Cerebellar cortex (tissue), 1 donor: ENCODE measurements around the gene SEPTIN1.
"Not testable (repeated sequence)": the region's sequence is repeated elsewhere in the genome, so short reads cannot be mapped to it uniquely, and the experiment has no call there.

Source experiments
- DNase-seq: peaks from one replicate; pipeline ENCODE4 v3.0.0-alpha.2; 2015; ENCODE audit warnings: low spot score

Gene SEPTIN1

DNA sequence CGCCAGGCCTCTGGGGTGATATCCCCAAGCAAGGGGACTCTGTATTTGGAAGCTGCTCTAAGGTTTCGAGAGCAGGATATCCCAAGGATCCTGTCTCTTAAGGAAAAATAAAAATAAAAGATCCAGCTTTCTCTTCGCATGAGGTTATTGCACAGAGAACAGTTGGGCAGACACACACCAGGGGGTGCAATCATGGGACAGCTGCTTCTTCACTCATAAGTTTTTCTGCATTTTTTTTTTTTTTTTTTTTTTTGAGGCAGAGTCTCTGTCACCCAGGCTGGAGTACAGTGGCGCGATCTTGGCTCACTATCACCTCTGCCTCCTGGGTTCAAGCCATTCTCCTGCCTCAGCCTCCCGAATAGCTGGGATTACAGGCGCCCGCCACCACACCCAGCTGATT is 40.4 kb downstream of the SEPTIN1 start:
- not testable (repeated sequence) for DNase-seq

DNA sequence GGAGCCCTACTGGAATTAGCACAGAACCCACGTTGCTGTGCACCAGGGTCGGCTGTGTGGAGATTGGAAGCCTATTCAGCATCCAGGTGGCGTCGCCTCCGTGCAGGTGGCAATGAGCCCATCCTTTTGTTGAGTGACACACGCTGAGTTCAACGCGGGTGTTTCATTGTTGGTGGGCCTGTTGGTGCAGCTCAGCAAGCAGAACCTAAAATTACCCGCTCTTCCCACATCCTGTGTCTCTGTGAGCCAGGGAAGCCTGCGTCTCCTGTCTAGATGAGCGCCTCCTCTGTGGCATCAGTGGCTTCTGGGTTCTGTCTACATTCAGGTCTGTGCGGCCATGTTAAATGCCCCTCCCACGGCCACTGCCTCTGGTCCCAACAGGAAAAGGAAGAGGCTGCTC is 41.7 kb downstream of the SEPTIN1 start:
- no peak for DNase-seq

DNA sequence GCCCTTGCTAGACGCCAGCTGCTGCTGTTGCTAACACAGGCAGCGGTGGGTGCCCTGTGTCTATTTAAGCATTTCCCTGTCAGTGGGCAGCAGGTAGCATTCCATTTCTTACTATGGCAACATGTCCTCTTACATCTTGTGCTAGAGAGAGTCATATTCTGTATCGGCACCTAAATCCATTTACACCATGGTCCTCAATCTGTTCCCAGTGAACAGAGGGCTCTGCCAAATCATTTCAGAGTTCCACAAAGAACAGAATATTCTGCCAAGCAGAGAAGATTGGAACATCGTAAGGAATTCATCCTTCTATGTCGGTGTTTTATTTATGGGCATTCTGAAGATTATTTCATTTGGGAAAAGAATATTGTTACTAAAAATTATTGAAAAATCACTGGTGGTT is 43.6 kb downstream of the SEPTIN1 start:
- not testable (repeated sequence) for DNase-seq

DNA sequence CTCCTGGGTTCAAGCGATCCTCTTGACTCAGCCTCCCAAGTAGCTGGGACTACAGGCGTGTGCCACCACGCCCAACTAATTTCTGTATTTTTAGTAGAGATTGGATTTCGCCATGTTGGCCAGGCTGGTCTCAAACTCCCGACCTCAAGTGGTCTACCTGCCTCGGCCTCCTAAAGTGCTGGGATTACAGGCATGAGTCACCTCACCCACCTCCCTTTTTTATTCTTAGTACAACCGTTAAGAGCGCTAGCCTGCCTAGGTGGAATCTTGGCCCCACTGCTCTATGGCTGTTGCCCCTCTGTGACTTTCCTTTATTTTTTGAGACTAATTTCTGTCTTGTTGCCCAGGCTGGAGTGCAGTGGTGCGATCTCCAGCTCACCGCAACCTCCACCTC is 44.4 kb downstream of the SEPTIN1 start:
- DNase-seq, result not testable (repeated sequence)

DNA sequence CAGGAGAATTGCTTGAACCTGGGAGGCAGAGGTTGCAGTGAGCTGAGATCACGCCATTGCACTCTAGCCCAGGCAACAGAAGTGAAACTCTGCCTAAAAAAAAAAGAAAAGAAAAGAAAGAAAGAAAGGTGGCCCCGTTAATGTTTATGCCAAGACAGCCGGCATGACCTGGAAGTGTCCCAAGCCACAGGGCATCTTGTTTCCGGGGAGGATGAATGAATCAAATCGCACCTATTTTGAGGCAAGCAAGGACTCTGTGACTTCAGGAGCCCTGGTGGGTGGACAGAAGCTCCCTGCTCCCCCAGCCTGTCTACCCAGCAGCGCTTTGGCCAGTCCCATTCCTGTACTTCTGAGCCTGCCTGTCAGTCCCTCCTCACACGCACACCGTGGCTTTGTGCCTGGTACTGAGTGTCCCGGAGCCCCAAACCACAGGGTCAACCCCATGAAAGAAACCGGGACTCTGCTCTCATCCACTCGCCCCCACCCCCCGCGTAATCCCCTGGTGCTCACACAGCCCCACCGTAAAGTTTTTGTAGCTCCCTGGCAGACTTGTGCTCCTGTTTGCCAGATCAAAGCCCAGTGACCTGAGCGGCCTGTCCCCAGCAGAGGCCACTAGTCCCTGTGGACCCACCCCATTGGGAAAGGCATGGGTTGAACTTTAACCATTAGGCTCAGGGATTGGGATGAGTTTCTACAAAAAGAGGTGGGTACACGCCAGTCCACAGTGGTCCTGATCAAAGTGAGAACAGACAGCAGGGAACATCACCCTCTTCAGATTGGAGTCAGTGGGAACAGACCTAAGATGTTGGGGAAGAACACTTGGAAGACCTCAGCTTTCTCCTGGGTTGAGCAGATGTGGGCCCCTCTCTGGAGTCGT is 46.5 kb downstream of the SEPTIN1 start:
- peak; percentile 40 for DNase-seq

DNA sequence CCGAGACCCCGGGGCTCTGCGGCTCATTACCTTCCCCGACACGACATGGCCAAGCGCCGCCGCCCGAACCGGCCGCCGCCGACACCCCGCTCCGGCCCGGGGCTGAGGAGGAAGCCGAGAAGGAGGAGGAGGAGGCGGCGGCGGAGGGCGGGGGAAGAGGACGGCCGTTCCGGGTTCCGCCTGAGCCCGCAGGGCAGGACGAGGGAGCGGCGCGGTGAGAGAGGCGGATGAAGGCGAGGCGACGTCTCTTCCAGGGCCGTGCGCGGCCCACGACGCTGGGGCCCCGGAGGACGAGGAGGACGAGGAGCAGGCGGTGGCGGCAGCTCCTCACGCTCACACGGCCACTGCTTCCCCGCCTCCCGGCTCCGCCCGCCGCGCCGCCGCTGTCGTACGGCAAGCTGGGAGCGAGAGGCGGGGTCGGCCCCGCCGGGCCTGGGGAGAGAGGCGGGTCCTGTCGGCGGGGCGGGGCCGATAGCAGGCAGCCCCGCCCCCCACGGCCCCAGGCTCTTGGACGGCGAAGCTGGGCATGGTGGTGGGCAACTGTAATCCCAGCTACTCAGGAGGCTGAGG is 47.2 kb downstream of the SEPTIN1 start:
- DNase-seq, result peak; percentile 69

DNA sequence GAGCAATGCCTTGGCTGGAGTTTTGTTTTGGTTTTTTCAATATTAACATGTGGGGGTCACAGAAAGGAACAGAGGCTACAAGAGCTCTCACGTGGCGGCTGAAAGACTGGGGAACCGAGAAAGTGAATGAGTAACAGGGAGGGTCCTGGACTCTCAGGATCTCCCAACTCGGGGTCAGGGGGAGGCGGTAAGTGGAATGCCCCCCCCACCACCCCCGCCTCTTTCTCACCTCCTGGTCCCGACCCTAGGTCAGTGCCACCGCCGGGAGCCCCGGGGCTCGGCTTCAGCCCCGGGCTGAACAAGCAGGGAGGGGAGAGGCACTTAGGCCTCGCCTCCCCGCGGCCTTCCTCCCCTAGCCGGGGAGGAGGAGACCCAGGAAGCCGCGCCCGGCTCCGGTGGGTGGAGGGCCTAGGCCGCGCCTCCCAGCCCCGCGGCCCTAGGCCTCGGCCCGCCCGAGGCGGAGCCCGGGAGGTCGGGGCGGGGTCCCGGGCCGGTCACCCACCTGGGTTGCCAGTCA is 47.8 kb downstream of the SEPTIN1 start:
- DNase-seq, result peak; percentile 64
